ENCODE data around the gene SYNGR3.

GRCh38 chr16:1966460-1966859 lies 23.3 kb upstream of the SYNGR3 start, which contains the start of gene RNF151:
- TF ChIP-seq SIN3A (IDR thresholded peaks at IDR 0.05; ENCODE audit: borderline replicate concordance, insufficient read depth, low read length) (no peak), REST (IDR thresholded peaks at IDR 0.05; ENCODE audit: insufficient read depth in 1 of 2, low read depth in 2 of 2, low read length in 2 of 2) (no peak), TAF1 (IDR thresholded peaks at IDR 0.05; ENCODE audit: borderline replicate concordance, insufficient read depth, low read length) (no peak), POLR2AphosphoS5 (IDR thresholded peaks at IDR 0.05; ENCODE audit: low read depth, low read length) (no peak), FOXP2 (optimal IDR thresholded peaks at IDR 0.05; ENCODE audit: borderline replicate concordance, extremely low read depth, extremely low read length, insufficient read depth) (no peak)

All from PFSK-1 (cell line).